Measurements from ENCODE around the gene KTI12.

The KTI12 gene

GRCh38 chr1:51990478-51990965 lies 43.1 kb downstream of the KTI12 start, which contains the start of gene RAB3B:
TSS of gene RAB3B (minus strand) at chr1:51990700. CDS start at chr1:51977117, 13,583 bp downstream.
- no peak within 1 kb of the TSS; the same call in 1 of the 2 replicates for H3K27ac ChIP-seq (ENCODE audit: extremely low read depth, low read depth, low read length)
- TF ChIP-seq ZNF501 (tag by site-specific recombination; IDR thresholded peaks at IDR 0.05) (no peak), MYNN (tag by site-specific recombination; IDR thresholded peaks at IDR 0.05; ENCODE audit: borderline replicate concordance) (no peak), TCF7L2 (IDR thresholded peaks at IDR 0.05; ENCODE audit: borderline replicate concordance, low read depth, low read length) (no peak), PRDM10 (tag by site-specific recombination; IDR thresholded peaks at IDR 0.05) (peak; percentile 73), ZNF423 (tag by site-specific recombination; IDR thresholded peaks at IDR 0.05) (no peak), KLF16 (tag by site-specific recombination; IDR thresholded peaks at IDR 0.05) (no peak), ZNF692 (tag by site-specific recombination; IDR thresholded peaks at IDR 0.05) (peak; percentile 23; the same call in 1 of the 2 replicates), ZNF791 (tag by site-specific recombination; IDR thresholded peaks at IDR 0.05) (no peak), ZSCAN5A (tag by site-specific recombination; IDR thresholded peaks at IDR 0.05) (no peak), ZNF518A (tag by site-specific recombination; conservative IDR thresholded peaks at IDR 0.05; ENCODE audit: low read depth) (no peak), KLF1 (tag by site-specific recombination; IDR thresholded peaks at IDR 0.05) (peak; percentile 70), ZNF830 (tag by site-specific recombination; IDR thresholded peaks at IDR 0.05; ENCODE audit: low read depth) (no peak), HOXC10 (CRISPR knock-in tag; IDR thresholded peaks at IDR 0.05) (no peak), PRDM1 (tag by site-specific recombination; IDR thresholded peaks at IDR 0.05) (no peak), ZNF10 (tag by site-specific recombination; IDR thresholded peaks at IDR 0.05) (no peak), ZNF624 (tag by site-specific recombination; IDR thresholded peaks at IDR 0.05) (no peak), BCL11A (tag by site-specific recombination; IDR thresholded peaks at IDR 0.05; ENCODE audit: low read depth) (no peak), REST (tag by site-specific recombination; IDR thresholded peaks at IDR 0.05) (no peak), ZNF354C (tag by site-specific recombination; IDR thresholded peaks at IDR 0.05; ENCODE audit: borderline replicate concordance, low read depth) (no peak), MEIS1 (CRISPR knock-in tag; IDR thresholded peaks at IDR 0.05; ENCODE audit: borderline replicate concordance) (no peak), ZNF561 (tag by site-specific recombination; IDR thresholded peaks at IDR 0.05; ENCODE audit: borderline replicate concordance) (0 out of 2 replicates have a peak, but pooled peaks have one; percentile 73)

More at GRCh38 chr1:51990478-51990965, 43.1 kb downstream of the KTI12 start, which contains the start of gene RAB3B:
- ChIA-PET CTCF (interaction anchor here (0.6 to 0.9 kb wide), 2 partner anchors 17 to 1117 kb away, joined by 3 to 7 read pairs; no protein-coding TSS in a partner anchor), POLR2A (interaction anchor here (0.6 kb wide), 1 partner anchor 20 kb away, joined by 3 read pairs; no protein-coding TSS in a partner anchor)
- Histone ChIP-seq H3K9me3 (ENCODE audit: control insufficient read depth, insufficient read depth, low read depth, low read length) (no peaks in the 10 kb centered on the region), H3K36me3 (ENCODE audit: control insufficient read depth in 2 of 2, insufficient read depth in 1 of 2, low read length in 2 of 2) (no peaks in the 10 kb centered on the region), H3K4me3 (ENCODE audit: low read depth, low read length) (peak within 1 kb of the TSS; percentile 56), H3K4me1 (ENCODE audit: control insufficient read depth, insufficient read depth, low read length) (no peaks in the 10 kb centered on the region)
